Sigmoid colon (tissue), 4 donors: Measurements from ENCODE around the gene EHF.

Source experiments
- CTCF ChIP-seq, 4 experiments: fragments of 450-650 bp in 3 of 4; fragments of 200-600 bp in 1 of 4; IDR thresholded peaks; one replicate each; pipeline ENCODE4 v1.5.1; 2016 to 2019; ENCODE audit warnings: antibody characterized with exemption in 4 of 4, mild to moderate bottlenecking in 3 of 4, moderate library complexity in 2 of 4
- POLR2AphosphoS5 ChIP-seq, 4 donors: sonication (generic); formaldehyde crosslinking; IDR thresholded peaks; one replicate each; pipeline ENCODE4 v1.6.1; 2017; ENCODE audit warnings: antibody characterized with exemption in 4 of 4

GRCh38 chr11:34632105-34632791, 11.4 kb downstream of the EHF start:
- TF ChIP-seq CTCF (IDR thresholded peaks at IDR 0.05) (no peak), POLR2AphosphoS5 (IDR thresholded peaks at IDR 0.05) (no peak)
